GM04504 (cell line): ENCODE results near the gene EEF1G.
"Not testable (repeated sequence)": the region's sequence is repeated elsewhere in the genome, so short reads cannot be mapped to it uniquely, and the experiment has no call there.

Experiments used
- DNase-seq: peaks from one replicate; pipeline ENCODE4 v3.0.0-alpha.2; 2012; ENCODE audit warnings: low read depth

Gene EEF1G

DNA sequence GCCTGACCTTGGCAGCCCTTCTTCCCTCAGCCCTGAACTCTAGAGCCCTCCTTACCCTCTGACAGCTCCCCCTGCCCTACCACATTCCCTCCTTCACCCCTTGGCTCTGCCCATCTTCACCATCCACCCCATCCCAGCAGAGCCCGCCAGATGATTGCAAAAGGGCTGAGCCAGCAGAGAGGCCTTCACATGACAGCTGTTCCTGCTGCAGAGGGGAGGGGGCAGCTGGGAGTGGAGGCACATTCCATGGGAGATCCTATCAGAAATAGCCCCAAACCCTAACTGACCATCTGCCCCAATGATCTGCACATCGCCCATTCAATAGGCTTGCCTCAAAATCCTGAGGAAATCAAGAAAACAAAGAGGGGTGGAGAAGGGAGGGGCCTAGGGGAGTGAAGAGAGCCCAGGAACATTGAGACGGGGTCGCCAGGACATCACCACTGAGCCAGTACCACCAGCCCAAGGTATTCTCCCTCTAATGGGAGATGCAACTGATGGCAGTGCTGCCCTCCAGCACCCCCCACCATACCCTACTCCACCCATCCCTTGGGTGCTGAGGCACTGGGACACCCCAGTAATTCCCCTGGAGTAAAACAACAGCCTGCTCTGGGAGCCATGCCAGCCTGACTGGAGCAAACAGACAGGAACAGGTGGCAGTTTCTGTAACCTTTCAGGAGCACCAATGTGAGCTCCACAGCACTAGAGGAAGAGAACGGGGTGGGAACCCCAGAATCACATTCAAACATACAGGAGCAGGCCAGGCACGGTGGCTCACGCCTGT lies 19.1 kb downstream of the EEF1G start:
- DNase-seq = no peak

DNA sequence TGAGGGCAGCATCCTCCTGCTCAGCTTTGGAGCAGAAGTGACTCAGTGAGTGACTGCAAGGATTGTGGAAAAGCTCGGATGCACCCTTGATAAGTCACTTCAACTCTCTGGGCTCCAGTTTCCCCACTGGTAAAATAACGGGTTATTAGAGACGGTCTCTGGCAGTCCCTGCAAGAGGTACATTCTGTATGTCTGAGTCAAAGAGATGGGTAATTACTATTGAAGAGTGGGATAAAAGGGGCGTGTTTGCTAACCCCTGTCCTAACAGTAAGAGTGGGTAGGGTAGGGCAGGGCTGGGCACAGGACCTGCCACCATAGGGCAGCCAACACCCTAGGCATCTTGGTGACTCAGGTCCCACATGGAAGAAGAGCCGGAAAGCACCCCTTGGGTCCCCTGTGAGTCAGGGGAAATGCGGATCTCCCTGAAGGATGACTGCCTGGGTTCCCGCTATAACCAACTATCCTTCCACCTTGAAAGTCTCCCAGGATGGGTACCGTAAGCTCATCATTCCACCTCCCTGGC lies 19.8 kb downstream of the EEF1G start:
- DNase-seq = no peak

DNA sequence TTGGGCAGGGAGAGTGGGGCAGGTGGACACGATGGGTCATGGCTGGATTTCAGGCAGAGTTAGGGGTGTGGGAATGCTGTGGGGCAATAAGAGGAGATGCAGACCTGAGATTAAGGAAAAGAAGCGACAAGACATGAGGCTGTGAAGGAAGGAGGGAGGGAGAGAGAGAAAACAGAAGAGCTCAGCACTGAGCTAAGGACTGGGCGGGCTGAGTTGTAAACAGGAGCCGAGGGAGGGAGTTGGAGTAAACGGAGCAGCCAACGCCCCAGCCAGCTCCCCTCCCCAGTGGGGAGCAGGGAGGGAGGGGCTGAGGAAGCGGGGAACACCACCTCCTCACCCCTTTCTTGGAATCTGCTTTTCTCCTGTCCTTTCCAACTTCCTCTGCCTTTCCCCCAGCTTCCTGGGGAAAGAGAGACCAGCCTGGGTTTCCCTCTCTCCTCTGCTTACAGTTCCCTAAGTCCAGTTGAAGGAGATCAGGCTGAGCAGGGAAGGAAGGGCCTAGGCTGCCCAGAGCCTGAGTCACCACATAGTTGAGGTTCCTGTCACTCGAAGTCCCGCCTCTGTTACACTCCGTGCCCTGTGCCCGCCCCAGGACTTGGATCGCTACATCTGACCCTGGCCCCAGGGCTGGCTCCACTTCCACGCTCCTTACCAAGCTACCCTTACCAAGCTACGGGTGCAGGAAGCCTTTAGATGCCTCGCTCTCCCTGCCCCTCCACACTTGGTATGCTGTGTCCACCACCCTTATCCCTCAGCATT lies 20.4 kb downstream of the EEF1G start:
- DNase-seq = peak; percentile 90

DNA sequence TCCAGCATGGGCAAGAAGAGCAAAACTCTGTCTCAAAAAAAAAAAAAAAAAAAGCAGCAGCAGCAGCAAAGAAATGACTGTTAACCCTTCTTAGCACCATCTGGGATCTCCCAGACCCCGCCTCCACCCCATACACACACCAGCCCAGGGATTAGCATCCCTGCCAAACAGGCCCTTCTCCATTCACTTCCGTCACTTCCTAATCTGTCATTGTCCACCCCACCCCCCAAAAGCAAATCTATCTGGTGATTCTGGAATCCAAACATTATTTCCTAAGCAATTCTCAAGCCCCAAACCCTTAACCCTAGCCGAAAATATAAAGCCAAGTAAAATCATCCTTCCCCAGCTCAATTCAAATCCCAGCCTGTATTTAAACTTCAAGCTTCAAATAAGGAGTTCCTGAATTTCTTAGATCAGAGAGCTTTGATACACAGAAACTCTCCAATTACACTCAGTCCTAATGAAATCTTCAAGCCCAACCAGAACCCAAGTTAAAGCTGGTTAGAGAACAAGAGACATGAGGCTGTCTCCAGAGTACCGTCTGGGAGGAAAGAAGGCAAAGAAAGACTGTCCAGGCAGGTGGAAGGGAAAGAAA lies 21.1 kb downstream of the EEF1G start:
- no peak for DNase-seq

DNA sequence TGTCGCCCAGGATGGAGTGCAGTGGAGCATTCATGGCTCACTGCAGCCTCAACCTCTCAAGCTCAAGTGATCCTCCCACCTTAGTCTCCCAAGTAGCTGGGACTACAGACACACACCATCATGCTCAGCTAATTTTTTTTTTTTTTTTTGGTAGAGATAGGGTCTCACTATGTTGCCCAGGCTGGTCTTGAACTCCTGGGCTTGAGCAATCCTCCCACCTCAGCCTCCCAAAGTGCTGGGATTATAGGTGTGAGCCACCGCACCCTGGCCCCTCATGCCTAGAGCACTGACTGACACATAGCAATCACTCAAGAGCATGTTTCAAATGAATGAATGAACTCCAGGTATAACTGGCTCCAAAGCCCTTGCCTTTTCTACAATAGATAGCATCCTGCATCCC lies 23.2 kb downstream of the EEF1G start:
- not testable (repeated sequence) for DNase-seq

DNA sequence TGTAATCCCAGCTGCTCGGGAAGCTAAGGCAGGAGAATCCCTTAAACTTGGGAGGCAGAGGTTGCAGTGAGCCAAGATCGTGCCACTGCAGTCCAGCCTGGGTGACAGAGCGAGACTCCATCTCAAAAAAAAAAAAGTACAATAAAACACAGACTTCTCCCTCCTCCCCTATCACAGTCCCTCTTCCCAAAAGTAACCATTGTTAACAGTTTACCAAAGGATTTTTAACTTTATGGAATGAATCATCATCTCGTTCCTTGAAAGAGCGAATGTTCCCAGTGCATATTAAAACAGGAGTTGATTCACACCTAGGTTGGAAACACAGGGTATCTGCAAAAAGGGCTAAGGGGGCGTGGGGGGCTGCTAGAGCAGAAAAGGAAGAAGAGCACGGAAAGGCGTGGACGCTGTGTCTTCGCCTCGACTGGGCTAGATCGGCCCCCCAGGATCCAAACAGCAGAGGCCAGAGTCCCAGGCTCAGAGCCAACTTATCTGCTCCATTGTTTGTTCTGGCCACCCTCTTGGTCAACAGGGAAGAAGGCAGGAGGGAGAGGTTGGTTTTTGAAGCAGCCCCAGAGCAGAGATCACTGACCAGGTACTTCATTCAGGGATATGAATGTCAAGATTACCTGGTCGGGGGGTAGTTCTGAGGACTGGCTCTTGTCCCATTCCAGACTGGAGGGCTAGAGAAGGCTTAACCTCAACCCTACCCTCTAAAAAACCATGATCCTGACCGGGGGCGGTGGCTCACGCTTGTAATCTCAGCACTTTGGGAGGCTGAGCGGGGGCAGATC lies 25.0 kb downstream of the EEF1G start:
- no peak for DNase-seq

DNA sequence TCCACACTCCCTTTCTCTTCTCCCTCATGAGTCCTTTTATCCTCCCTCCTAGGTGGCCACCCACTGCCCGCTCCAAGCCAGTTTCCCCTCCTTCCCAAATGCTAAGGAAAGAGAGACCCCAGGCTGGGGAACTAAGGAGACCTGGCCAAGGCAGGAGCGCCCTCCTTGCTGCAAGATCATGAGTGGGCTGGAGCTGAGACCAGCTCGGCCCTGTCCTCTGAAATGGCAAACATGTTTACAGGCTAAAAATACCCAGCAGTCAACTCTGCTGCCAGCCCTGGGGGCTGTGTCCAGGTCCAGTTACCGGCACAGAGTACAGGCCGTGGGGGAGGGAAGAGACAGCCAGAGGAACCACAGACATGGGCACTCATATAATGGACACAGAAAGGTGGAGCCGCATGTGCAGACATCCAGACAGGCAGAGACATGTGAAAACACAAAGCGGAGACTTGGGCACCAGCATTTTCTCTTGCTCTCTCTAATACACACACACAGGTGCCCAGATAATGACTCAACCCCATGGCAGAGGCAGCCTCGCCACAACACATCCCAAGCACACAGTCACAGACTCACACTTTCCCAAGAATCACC lies 25.9 kb downstream of the EEF1G start:
- no peak for DNase-seq

DNA sequence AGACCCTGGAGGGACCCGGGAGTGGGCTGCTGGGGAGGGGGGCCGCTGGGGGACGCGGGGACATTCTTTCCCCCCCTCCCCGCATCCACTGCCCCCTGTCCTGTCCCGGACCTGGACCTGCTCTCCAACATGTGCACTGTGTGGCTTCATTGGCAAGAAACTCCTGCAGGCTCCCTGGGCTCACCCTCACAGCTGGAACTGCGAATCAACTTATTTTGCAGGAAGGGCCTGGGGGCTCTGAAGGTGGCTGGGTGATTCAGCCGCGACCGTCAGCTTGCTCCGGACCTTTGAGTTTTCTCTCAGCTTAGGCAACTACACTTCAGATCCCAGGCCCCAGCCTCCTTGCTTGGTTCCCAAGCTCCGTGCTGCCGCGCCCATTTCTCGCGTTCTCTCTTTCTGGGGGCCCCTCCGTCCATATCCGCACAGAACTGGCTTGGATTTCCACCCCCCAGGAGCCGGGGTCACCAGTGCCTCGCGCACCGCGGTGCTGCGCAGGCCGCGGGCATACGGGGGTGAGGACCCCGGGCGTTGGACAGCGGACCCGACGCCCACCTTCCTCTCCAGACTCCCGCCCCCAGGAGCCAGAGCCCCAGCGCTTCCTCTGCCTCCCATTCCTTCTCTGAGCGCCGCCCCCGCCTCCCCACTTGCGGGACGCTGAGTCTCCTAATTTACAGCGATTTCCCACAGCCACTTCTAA lies 26.6 kb downstream of the EEF1G start:
- no peak for DNase-seq

DNA sequence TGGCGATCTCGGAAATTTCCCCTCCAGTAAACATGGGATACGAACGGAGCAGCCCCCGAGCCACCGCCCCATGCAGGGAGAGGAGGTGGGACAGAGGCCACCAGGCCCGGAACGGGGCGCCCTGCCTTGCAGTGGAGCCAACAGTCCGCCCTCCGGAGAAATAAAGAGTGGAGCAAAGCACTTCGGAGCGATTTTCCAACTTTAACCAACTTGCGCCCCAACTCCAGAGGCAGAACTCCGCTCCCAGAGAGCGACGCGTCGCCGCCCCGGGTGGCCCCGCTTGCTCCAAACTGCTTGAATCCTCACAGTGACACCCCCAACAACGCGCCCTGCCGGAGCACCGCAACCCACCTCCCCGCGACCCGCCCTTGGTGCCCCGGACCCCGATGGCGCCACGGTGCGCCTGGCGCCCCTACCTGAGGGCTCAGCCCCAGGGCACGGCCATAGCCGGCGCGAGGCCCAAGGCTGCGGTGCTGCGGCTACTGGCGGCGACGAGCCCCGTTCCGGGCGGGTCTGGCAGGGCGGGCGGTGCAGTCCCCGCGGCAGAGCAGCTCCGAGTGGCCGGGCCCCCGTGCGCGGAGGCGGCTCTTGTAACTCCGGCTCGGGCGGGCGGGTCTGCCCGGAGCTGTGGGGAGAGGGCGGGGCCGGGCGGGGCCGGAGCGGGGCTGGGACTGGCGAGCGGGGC lies 27.3 kb downstream of the EEF1G start, which contains the start of gene AHNAK:
AHNAK (minus strand) TSS at position 563 of the 685 bp plus-strand sequence. CDS start 10,708 bp downstream, outside the sequence.
- no peak for DNase-seq

DNA sequence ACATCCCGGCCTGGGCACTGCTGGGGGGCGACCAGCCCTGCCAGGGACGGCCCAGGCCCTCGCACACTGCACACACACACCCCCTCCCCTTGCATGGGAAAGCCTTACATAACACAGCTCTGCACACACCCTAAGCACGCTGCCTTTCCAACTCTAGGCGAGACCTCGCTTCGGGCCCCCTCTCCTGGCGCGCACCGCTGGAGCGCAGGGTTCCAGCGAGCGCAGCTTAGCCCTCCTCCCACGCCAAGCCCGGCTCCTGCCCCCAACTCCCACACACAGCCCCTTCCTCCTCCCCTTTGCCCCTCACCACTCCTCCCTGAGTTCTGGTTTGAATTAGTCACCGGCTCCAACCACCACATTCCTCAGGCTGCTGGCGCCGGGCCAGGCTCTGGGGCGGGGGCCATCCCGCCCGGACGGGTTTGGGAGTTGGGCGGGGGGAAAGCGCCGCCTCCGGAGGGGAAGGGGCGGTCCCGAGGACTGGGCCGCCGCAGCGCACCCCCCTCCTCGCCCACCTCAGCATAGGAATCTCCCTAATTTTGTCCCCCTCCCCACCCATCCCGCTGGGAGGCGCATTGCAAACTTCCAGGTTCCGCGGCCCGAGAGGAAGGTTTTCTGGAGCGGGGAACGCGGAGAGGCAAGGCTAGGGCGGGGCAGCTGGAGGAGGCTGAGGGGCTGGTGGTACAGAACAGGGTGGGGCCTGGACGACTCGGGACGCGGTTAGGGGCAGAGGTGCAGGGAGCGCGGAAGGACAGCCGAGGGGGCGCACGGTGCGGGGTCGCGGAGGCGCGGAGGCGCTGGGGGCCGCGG lies 28.1 kb downstream of the EEF1G start:
- DNase-seq = peak; percentile 84

DNA sequence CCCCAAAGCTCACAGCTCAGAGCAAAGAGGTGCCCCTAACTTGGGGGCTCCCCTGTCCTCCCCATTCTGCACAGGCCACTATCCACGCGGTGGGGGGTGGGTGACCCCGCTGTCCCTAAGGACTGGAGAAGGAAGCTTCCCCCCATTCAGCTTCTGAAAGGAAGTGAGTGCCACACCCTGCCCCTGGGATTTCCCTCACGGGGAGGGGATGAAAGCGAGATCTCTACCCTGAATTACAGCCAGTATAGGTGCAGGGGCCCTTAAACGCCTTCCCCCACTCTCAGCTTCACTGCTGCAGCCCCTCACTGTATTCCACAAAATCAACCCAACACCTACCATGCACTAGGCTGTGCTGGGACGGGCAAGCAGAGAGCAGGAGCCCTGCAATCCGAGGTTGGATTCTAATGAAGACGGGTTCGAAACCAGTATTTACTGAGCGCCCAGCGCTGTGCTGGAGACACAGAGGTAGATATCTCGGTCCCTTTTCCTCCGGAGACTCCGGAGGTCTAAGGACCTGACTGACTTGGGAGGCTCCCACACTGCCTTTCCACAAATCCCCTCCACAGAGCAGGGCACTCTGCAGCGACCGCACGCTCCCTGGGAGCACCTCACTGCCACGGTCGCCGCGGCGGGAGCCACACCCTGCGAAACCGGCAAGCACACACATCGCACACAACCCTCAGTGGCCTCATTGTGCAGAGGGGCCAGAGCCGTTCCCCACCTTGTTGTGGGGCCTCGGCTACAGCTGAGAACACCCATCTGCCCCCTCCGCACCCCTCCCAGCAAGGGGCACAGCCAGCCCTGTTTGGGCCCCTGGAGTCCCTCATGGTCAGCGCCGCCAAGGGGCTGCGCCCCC lies 28.9 kb downstream of the EEF1G start:
- no peak for DNase-seq

DNA sequence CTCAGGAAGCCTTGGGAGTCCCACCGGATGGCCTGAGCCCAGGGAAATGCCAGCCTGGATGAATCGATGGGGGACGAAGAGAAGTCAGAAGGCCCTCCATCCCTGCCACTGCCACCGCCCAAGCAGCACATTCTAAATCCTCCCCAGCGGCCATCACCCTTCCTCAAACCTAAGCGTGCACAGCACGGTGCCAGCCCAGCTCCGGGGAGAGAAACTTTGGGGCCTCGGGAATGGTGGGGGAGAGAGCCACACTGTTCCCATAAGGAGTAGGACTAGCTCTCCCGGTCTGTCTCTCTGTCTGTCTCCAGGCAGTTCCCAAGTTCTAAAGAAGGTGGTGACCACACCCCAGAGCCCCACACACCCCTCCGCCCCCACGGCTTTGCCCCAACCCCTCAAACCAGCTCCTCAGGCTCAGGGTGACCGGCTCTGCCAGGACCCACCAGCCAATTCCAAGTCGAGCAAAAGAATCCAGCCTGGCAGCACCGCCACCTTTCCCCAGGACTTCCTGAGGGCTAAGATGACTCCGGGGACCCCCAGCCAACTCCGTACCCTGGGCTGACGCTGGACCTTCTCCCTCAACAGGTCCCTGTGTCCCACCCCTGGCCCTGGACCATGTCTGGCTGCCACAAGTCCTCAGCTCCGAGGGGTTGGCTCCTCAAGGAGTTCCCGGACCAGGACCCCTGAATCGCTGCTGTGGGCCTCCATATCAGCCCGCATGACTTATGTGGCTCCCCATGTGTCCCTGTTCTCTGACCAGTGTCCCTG lies 29.8 kb downstream of the EEF1G start:
- no peak for DNase-seq

DNA sequence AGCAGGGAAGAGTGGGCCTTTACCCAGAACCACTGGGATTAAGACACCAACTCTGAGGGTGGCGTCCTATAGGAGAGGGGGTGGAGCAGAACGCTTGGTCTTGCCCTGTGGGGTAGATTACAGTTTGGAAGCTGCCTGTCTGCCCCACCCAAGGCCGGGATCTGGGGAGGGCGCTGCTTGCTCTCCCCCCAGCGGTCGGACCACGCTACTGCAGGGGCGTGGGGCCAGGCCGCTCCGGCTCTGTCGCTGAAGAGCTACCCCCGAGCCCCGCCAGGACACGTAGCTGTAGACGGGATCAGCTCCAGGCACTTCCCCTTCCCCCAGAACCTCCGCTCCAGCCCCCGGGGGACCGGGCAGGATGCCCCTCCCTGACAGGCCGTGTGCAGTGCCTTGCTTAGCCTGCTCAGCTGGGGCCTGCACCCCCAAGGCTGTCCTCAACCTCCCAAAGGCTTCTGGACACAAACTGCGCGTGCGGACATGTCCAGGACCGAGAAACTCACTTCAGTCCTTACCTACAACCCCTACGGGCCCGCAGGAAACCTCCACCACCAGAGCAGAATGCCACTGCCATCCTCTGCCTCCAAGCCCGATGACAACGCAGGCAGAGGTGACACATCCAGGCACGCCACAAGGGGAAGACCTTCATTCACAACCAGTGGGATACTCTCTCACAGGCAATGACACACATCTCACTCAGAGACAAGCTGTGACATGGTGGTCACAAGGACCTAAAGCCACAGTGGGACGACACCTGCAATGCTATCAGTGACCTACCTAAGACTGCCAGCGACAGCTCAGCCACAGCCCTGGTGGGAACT lies 30.7 kb downstream of the EEF1G start:
- peak; percentile 70 for DNase-seq

DNA sequence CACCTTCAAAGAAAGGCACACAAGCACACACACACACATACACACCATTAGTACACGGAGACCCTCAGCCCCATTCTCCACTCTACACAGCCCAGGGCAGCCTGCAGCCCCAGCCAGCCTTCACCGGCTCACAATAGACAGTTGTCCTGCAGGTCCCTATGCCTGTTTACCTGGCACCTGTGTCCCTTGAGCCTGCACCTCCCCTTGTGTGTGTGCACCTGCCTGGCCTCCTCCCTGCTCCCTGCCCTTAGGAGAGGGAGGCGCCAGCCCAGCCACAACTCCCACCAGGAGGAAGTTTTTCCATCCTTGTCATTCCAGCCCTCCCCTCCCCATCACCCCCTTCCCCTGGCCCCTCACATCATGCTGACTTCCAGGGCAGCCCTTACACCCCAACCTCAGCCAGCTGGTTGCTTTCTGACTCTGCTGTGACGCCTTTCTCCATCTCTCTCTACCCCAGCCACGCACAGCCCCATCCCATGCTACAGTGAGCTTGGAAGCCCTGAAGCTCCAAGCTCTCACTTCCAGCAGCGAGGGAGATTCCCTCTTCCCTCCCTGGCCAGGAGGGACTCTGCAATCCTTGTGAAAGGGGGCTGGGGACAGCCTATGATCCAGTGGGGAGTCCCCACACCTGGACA lies 31.5 kb downstream of the EEF1G start:
- DNase-seq = no peak

DNA sequence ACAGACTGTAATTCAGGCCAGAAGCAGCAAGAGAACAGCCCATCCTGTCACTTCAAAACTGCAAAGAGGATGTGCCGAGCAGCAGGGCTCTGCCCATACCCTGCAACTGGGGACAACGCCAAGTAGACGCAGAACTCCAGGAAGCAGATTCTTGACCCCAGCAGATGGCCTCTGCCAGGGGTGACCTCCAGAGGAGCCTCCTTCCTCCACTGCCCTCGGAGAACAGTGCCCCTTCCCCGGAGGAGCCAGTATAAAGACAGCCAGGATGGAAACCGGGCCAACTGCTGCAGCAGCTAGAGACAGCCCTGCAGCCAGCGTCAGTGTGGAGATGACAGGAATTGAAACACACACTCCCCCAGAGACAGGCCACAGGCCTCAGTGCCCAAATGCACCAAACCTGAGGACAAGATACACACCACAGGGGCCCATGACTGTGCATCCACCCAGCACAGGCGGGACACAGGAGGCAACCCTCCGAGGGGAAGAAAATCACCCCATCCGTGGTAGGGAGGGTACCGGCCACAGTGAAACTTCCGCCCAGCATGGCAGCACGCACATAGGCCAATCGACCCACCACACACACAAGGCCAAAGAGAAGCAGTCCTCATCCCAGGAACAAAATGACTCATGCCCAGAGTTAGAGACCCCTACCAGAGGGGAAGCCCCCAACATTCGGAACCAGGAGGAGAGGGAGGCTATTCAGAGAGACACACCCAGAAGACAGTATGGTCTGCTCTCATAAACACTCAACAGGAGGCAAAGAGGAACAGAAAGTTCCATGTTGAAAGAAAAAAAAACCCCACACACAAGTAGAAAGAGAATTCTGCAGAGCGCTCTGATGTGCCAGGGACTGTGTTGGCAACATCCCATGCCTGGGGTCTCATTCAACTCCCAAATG lies 32.6 kb downstream of the EEF1G start:
- no peak for DNase-seq
